ENCODE results near the gene ABCA2.

Gene ABCA2

GRCh38 chr9:137046088-137046787 is 18.2 kb upstream of the ABCA2 start, which contains the start of gene NPDC1:
NPDC1 (minus strand) TSS chr9:137046177; CDS start chr9:137045989, 188 bp downstream.
- TF ChIP-seq CTCF (conservative IDR thresholded peaks at IDR 0.05; ENCODE audit: low read depth, low read length), result peak; percentile 81

GRCh38 chr9:137045294-137046087 is 17.5 kb upstream of the ABCA2 start:
- Histone ChIP-seq H4K20me1 (ENCODE audit: insufficient read depth) (no peaks in the 10 kb centered on the region), H3K27me3 (ENCODE audit: insufficient read depth, low read depth) (peaks cover 87% of the 10 kb centered on the region), H3K9ac (no peak overlapping the region), H3K36me3 (ENCODE audit: insufficient read depth) (no peaks in the 10 kb centered on the region), H3K27ac (no peak overlapping the region), H3K79me2 (ENCODE audit: insufficient read depth, low read depth) (no peaks in the 10 kb centered on the region), H2AFZ (ENCODE audit: low read depth) (no peak overlapping the region), H3K4me1 (ENCODE audit: low read depth, poor library complexity, severe bottlenecking) (no peaks in the 10 kb centered on the region), H3K4me3 (IDR thresholded peaks at IDR 0.05; ENCODE audit: insufficient read depth, low read depth, low read length) (no peak overlapping the region), H3K4me2 (no peak overlapping the region; the same call in 1 of the 2 replicates)
- no peak for TF ChIP-seq CTCF (conservative IDR thresholded peaks at IDR 0.05; ENCODE audit: low read depth, low read length)

More at GRCh38 chr9:137046088-137046787, 18.2 kb upstream of the ABCA2 start, which contains the start of gene NPDC1:
- H3K79me2 ChIP-seq (ENCODE audit: insufficient read depth, low read depth), result no peaks in the 10 kb centered on the region
- H3K4me3 ChIP-seq (IDR thresholded peaks at IDR 0.05; ENCODE audit: insufficient read depth, low read depth, low read length), result no peak within 1 kb of the TSS
- H3K27ac ChIP-seq, result no peak within 1 kb of the TSS
- H3K4me2 ChIP-seq, result no peak within 1 kb of the TSS; the same call in 1 of the 2 replicates
- no peak within 1 kb of the TSS for H3K9ac ChIP-seq
- H3K27me3 ChIP-seq (ENCODE audit: insufficient read depth, low read depth), result peaks cover 86% of the 10 kb centered on the region
- no peaks in the 10 kb centered on the region for H3K36me3 ChIP-seq (ENCODE audit: insufficient read depth)
- H4K20me1 ChIP-seq (ENCODE audit: insufficient read depth), result no peaks in the 10 kb centered on the region
- no peak within 1 kb of the TSS; the same call in 1 of the 2 replicates for H2AFZ ChIP-seq (ENCODE audit: low read depth)
- no peaks in the 10 kb centered on the region for H3K4me1 ChIP-seq (ENCODE audit: low read depth, poor library complexity, severe bottlenecking)

GRCh38 chr9:137044502-137045177 is 16.6 kb upstream of the ABCA2 start:
- Histone ChIP-seq H3K27me3 (ENCODE audit: insufficient read depth, low read depth) (peaks cover 85% of the 10 kb centered on the region), H3K4me2 (no peak overlapping the region), H3K36me3 (ENCODE audit: insufficient read depth) (no peaks in the 10 kb centered on the region), H4K20me1 (ENCODE audit: insufficient read depth) (no peaks in the 10 kb centered on the region), H3K27ac (no peak overlapping the region), H3K4me1 (ENCODE audit: low read depth, poor library complexity, severe bottlenecking) (no peaks in the 10 kb centered on the region), H3K9ac (no peak overlapping the region), H2AFZ (ENCODE audit: low read depth) (no peak overlapping the region), H3K4me3 (IDR thresholded peaks at IDR 0.05; ENCODE audit: insufficient read depth, low read depth, low read length) (no peak overlapping the region), H3K79me2 (ENCODE audit: insufficient read depth, low read depth) (no peaks in the 10 kb centered on the region)
- TF ChIP-seq CTCF (conservative IDR thresholded peaks at IDR 0.05; ENCODE audit: low read depth, low read length), result no peak

GRCh38 chr9:137044037-137044436 is 16.0 kb upstream of the ABCA2 start:
- Histone ChIP-seq H3K4me2 (no peak overlapping the region), H3K9ac (no peak overlapping the region), H3K4me3 (IDR thresholded peaks at IDR 0.05; ENCODE audit: insufficient read depth, low read depth, low read length) (no peak overlapping the region), H4K20me1 (ENCODE audit: insufficient read depth) (no peaks in the 10 kb centered on the region), H3K27ac (no peak overlapping the region), H2AFZ (ENCODE audit: low read depth) (no peak overlapping the region), H3K79me2 (ENCODE audit: insufficient read depth, low read depth) (no peaks in the 10 kb centered on the region), H3K4me1 (ENCODE audit: low read depth, poor library complexity, severe bottlenecking) (no peaks in the 10 kb centered on the region), H3K27me3 (ENCODE audit: insufficient read depth, low read depth) (peaks cover 85% of the 10 kb centered on the region), H3K36me3 (ENCODE audit: insufficient read depth) (no peaks in the 10 kb centered on the region)
- TF ChIP-seq CTCF (conservative IDR thresholded peaks at IDR 0.05; ENCODE audit: low read depth, low read length), result no peak

All from KMS-11 (cell line).